Upper lobe of left lung (tissue), 4 donors: Measurements from ENCODE around the gene GRK3.

Experiments
- EP300 ChIP-seq, 4 donors: sonication (generic); formaldehyde crosslinking; IDR thresholded peaks; one replicate each; pipeline ENCODE4 v1.5.1; 2017; ENCODE audit warnings: antibody characterized with exemption in 4 of 4, control low read depth in 2 of 4
- POLR2A ChIP-seq, 4 donors: fragments of 450-650 bp; IDR thresholded peaks; one replicate each; pipeline ENCODE4 v1.5.1; 2016 to 2017; ENCODE audit warnings: antibody characterized with exemption in 4 of 4, mild to moderate bottlenecking in 2 of 4
- POLR2AphosphoS5 ChIP-seq, 2 donors: sonication (generic); formaldehyde crosslinking; IDR thresholded peaks; one replicate each; pipeline ENCODE4 v1.5.1; 2017; ENCODE audit warnings: antibody characterized with exemption in 2 of 2
- TF ChIP-seq, protein P1 (sequence below), 6 experiments: fragments of 450-650 bp in 4 of 6; fragments of 200-600 bp in 2 of 6; sonication (generic) in 2 of 6; IDR thresholded peaks; one replicate each; pipeline ENCODE4 v1.5.1; 2016 to 2019; ENCODE audit warnings: antibody characterized with exemption in 6 of 6

DNA sequence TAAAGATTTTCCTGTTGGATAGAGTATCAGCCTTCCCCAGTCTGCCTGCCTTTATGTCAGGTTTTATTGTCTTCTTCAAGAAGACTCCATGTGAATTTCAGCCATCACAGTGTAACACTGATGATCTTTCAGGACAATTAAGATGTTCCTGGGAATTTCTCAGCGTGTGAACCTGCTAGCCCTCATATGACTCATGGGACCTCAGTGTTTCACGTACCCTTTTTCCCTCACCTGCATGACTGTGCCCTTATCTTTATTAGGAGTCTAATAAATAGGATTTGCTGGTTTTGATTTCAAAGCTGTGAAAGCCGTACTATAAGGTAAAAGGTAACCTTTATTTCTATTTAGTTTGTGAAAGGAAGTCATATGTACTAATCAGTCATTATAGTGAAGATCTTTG is 95.9 kb downstream of the GRK3 start:
- TF ChIP-seq, protein P1, sequence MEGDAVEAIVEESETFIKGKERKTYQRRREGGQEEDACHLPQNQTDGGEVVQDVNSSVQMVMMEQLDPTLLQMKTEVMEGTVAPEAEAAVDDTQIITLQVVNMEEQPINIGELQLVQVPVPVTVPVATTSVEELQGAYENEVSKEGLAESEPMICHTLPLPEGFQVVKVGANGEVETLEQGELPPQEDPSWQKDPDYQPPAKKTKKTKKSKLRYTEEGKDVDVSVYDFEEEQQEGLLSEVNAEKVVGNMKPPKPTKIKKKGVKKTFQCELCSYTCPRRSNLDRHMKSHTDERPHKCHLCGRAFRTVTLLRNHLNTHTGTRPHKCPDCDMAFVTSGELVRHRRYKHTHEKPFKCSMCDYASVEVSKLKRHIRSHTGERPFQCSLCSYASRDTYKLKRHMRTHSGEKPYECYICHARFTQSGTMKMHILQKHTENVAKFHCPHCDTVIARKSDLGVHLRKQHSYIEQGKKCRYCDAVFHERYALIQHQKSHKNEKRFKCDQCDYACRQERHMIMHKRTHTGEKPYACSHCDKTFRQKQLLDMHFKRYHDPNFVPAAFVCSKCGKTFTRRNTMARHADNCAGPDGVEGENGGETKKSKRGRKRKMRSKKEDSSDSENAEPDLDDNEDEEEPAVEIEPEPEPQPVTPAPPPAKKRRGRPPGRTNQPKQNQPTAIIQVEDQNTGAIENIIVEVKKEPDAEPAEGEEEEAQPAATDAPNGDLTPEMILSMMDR (IDR thresholded peaks at IDR 0.05): no peak
- TF ChIP-seq POLR2A (IDR thresholded peaks at IDR 0.05) (no peak), POLR2AphosphoS5 (IDR thresholded peaks at IDR 0.05) (no peak), EP300 (IDR thresholded peaks at IDR 0.05) (no peak)
